ENCODE measurements around the gene GFPT2. TPM values are rescaled to one million over a fixed set of nuclear protein-coding genes. Genes with fewer than 3 reads are reported as not detected.

Gene GFPT2
- total and polyA plus RNA-seq, 2 of the 8 experiments (the other 6 are each of a cell fraction or from before 2014, with no cell fraction given), result 83.7 to 143 TPM

DNA sequence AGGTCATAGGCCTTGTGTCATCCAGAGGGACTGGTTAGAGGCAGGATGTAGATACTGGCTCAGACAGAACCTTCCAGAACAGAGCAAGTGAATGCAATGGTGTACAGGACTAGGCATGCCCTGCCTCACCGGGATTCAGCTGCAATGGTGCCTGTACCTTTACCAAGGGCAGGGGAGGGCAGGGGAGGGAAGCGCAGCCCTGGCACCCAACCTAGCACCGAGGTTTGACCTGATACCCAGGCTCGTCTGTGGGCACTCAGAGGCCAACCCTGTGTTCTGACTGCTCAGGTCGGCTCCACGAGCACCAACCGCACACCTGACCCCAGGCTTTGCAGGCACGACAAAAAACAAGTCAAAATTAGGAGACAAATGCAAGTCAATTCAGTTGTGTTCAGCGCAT, 47.3 kb upstream of the GFPT2 start:
- H3K14ac ChIP-seq (ENCODE audit: insufficient read length), result no peak overlapping the region
- peak overlapping the region; percentile 7; the same call in 1 of the 2 replicates for H2AFZ ChIP-seq (ENCODE audit: low read length)
- peak overlapping the region; percentile 29; the same call in 1 of the 2 replicates for H2BK12ac ChIP-seq (ENCODE audit: low read depth, low read length)
- WGBS, 2 experiments (ENCODE audit: extremely low coverage in 1 of 2, insufficient coverage in 1 of 2, insufficient read length in 1 of 2, insufficient replicate concordance in 2 of 2, low coverage in 1 of 2, low lambda C conversion rate in 2 of 2, missing lambda C conversion rate in 1 of 2), result 83% methylated on average over 9 of the region's 9 CpGs; no CpG with 5 or more reads in 1 of the 2 experiments
- H3K27me3 ChIP-seq (replicated peaks in 1 of 4; ENCODE audit: control insufficient read depth in 3 of 4, extremely low read depth in 1 of 4, insufficient read depth in 3 of 4, low read length in 3 of 4), result no peaks in the 10 kb centered on the region
- CTCF ChIA-PET (ENCODE audit: partially characterized antibody), result interaction anchor here (0.9 to 2.0 kb wide), 5 partner anchors 20 to 70 kb away, joined by 3 to 6 read pairs (median 3); no protein-coding TSS in a partner anchor
- H2BK15ac ChIP-seq (ENCODE audit: low read length), result no peak overlapping the region
- 0 out of 4 replicates have a peak, but pooled peaks cover 0 to 2% of the 10 kb centered on the region in 2 experiments for H3K9me3 ChIP-seq (ENCODE audit: insufficient read depth in 2 of 2, low read depth in 1 of 2, low read length in 1 of 2)
- H2BK5ac ChIP-seq (ENCODE audit: low read depth, low read length), result peak overlapping the region; percentile 24; the same call in 1 of the 2 replicates
- H3K36me3 ChIP-seq (ENCODE audit: control insufficient read depth in 2 of 4, insufficient read depth in 4 of 4, low read length in 3 of 4), result no peaks in the 10 kb centered on the region
- H3K23ac ChIP-seq (ENCODE audit: insufficient read length), result no peak overlapping the region
- H4K8ac ChIP-seq (ENCODE audit: extremely low read depth, insufficient read depth, low read length), result no peak overlapping the region
- no peaks in the 10 kb centered on the region for H3K23me2 ChIP-seq (ENCODE audit: low read depth, low read length)
- no peaks in the 10 kb centered on the region; a peak in 1 of 7 replicates for H3K4me1 ChIP-seq (replicated peaks in 1 of 4; ENCODE audit: control insufficient read depth in 3 of 4, insufficient read depth in 4 of 4, low read length in 3 of 4)
- H4K91ac ChIP-seq (replicated peaks; ENCODE audit: insufficient read length, low read length), result no peak overlapping the region
- H3K56ac ChIP-seq (replicated peaks; ENCODE audit: insufficient read length, low read depth, low read length), result no peak overlapping the region
- H3K18ac ChIP-seq (ENCODE audit: extremely low read depth, low read length), result no peak overlapping the region; the same call in 1 of the 2 replicates
- H3K4me2 ChIP-seq (ENCODE audit: insufficient read depth in 1 of 2, low read depth in 2 of 2, low read length in 2 of 2), result no peak overlapping the region
- H2BK120ac ChIP-seq (replicated peaks; ENCODE audit: low read depth, low read length), result no peak overlapping the region
- H2AK5ac ChIP-seq (ENCODE audit: low read depth, low read length), result no peak overlapping the region; the same call in 1 of the 2 replicates
- peak overlapping the region; percentile 25 for H3K4ac ChIP-seq (replicated peaks; ENCODE audit: insufficient read length, low read depth, low read length)
- H3K27ac ChIP-seq (ENCODE audit: low read depth, low read length), result no peak overlapping the region
- no peaks in the 10 kb centered on the region for H4K20me1 ChIP-seq (replicated peaks in 1 of 2; ENCODE audit: control insufficient read depth in 1 of 2, insufficient read depth in 2 of 2, low read length in 2 of 2)
- no peak for DNase-seq (ENCODE audit: low read depth in 1 of 2, low spot score in 2 of 2)
- H2BK20ac ChIP-seq (ENCODE audit: low read length), result no peak overlapping the region
- no peaks in the 10 kb centered on the region; the same call in 1 of the 2 replicates for H3K79me1 ChIP-seq (ENCODE audit: low read depth, low read length)
- H3K4me3 ChIP-seq (ENCODE audit: extremely low read depth in 1 of 4, insufficient read depth in 2 of 4, low read depth in 3 of 4, low read length in 4 of 4), result no peak overlapping the region
- H4K5ac ChIP-seq (ENCODE audit: insufficient read length, low read depth, low read length), result no peak overlapping the region
- no peak for TF ChIP-seq ASH2L (IDR thresholded peaks at IDR 0.05; ENCODE audit: low read length)
- TF ChIP-seq CREB1 (IDR thresholded peaks at IDR 0.05), result no peak
- TF ChIP-seq BACH1 (IDR thresholded peaks at IDR 0.05; ENCODE audit: low read length), result no peak
- TF ChIP-seq TEAD4 (IDR thresholded peaks at IDR 0.05; ENCODE audit: low read depth, low read length), result no peak
- no peak for TF ChIP-seq RXRA (IDR thresholded peaks at IDR 0.05; ENCODE audit: insufficient read depth, low read depth, low read length)
- no peak for TF ChIP-seq KDM1A (IDR thresholded peaks at IDR 0.05; ENCODE audit: borderline replicate concordance, low read length)
- no peak for TF ChIP-seq HDAC2 (IDR thresholded peaks at IDR 0.05; ENCODE audit: borderline replicate concordance in 1 of 2, low read depth in 2 of 2, low read length in 2 of 2)
- no peak for TF ChIP-seq RNF2 (IDR thresholded peaks at IDR 0.05; ENCODE audit: borderline replicate concordance, low read depth, low read length, missing control alignments, poor library complexity, severe bottlenecking)
- TF ChIP-seq BCL11A (IDR thresholded peaks at IDR 0.05; ENCODE audit: low read depth in 2 of 2, low read length in 2 of 2), result no peak
- TF ChIP-seq SIRT6 (IDR thresholded peaks at IDR 0.05; ENCODE audit: low read length), result no peak
- TF ChIP-seq CTBP2 (IDR thresholded peaks at IDR 0.05; ENCODE audit: borderline replicate concordance, insufficient read depth, insufficient read length, low read length), result no peak
- TF ChIP-seq SIN3A (conservative IDR thresholded peaks at IDR 0.05 in 1 of 2, IDR thresholded peaks at IDR 0.05 in 1 of 2; ENCODE audit: low read depth in 1 of 2, low read length in 2 of 2), result no peak
- no peak for TF ChIP-seq BRCA1 (IDR thresholded peaks at IDR 0.05; ENCODE audit: low read depth, low read length)
- TF ChIP-seq TBP (IDR thresholded peaks at IDR 0.05; ENCODE audit: low read depth, low read length), result no peak
- H3K79me2 ChIP-seq (ENCODE audit: control insufficient read depth in 1 of 2, insufficient read depth in 2 of 2, low read length in 2 of 2), result no peaks in the 10 kb centered on the region
- H3K9ac ChIP-seq (replicated peaks in 1 of 4; ENCODE audit: extremely low read depth in 1 of 4, low read depth in 3 of 4, low read length in 3 of 4), result no peak overlapping the region
- no peak for FAIRE-seq
- POLR2A ChIA-PET (ENCODE audit: partially characterized antibody), result no interaction called here

Measured in H1 (cell line).